Bone marrow (tissue), 2 donors: Measurements from ENCODE around the gene UFD1.

Experiments used
- DNase-seq, 2 donors: peaks; one replicate each; lab custom pipeline; 2025; lab: John Stamatoyannopoulos, UW

UFD1 gene

DNA sequence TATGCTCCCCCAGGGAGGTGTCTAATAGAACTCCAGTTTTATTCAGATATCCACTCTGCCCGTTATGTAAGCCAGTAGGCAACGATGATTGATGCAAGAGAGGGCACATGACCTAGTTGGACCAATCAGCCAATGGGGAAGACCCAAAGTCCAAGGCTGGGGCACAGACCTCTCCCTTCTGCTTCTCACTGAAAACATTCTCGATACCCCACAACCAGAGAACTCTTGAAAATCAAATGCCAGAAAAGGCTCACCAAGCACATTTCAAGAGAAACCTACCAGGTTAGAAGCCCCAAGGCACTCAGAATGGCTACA lies 54.9 kb downstream of the UFD1 start:
- no peak for DNase-seq

DNA sequence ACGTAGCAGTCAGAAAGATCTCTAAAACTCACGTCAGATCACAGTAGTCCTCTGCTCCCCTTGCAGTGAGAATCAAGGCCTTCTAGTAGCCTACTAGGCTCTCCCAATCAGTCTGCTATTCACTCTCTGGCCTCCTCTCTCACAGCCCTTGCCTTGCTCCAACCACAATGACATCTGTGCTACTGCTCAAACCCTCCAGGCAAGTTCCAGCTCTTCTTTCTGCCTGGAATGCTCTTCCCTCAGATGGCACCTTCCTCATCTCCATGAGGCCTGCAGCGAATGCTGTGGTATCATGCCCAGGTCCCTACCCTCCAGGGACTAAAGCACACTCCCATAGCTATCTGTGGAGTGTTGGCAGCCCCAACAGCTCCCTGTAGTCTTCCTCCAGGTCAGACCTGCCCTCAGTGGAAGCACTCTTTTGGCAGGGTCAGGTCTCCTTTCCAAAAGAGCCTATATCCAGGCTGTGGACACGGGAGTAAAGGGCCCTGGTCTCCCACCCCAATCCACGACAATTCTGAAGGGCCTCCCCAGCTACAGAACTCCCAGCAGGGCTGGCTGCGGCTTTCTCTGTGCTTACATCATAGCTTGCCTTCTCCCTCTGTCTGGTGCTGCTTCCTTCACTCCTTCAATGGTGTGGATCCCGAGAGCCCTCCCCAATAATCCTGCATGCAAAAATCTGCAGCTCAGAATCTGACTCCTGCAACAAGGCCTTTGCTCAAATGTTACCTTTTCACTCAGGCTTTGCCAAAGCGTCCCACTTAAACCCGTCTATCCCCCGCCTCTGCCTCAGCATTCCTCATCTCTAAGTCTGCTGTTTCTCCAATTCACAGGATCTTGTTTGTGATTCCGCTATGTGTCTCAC lies 56.3 kb downstream of the UFD1 start:
- no peak for DNase-seq

DNA sequence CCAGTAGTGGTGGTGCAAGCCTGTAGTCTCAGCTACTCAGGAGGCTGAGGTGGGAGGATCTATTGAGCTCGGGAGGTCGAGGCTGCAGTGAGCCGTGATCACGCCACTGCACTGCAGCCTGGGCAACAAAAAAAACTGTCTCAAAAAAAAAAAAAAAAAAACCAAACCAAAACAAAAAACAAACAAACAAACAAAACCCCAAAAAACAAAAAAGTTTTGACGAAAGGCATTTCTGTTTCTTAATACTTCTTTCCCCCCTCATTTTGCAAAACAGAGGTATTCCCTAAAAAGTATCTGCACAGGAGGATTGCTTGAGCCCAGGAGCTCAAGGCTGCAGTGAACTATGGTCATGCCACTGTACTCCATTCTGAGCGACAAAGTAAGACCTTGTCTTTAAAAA lies 58.7 kb downstream of the UFD1 start:
- DNase-seq, result no peak

DNA sequence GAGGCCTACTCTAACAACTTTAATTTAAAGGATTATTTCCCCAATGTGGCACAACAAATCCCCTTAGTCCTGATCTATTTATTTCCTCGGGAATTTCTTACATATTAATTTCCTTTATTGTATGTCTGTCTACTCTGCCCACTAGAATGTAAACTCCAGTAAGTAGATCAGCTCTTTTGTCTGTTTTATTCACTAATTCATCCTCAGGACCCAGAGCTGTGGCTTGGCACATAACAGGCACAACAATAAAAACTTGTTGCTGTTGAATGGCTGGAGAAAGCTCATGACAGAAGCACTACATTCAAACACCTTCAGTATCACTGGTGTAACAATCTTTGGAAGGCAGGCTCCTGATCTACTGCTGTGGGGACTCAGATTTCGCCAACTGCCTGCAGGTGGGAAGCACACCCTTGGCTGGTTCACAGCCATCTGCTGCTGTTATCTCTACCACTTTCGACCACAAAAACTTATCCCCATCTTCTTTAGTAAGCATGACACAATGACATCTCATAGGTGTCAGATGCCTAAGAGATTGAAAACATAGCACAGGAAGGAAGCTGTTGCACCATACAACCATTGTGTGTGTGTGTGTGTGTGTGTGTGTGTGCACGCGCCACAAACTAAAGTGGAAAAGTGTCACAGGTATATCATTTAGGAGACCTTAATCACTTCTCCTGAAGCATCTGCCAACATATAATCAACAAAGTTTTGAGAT lies 59.4 kb downstream of the UFD1 start:
- no peak for DNase-seq

DNA sequence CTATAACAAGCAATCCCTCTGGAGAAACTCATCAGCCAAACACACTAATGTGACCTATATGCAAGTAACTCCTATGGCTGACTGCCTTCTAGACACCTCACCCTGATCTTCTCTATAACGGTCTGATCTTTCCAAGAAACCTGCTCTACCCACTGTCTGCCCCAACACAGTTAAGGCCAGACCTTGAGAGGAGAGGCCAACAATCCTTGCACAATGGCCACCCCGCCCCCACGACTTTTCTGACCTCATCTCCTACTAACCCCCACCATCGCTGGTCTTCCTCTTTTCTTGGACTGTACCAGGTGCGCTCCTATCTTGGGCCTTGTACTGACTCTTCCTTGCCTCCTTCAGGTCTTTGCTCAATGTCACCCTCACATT lies 59.9 kb downstream of the UFD1 start:
- no peak for DNase-seq

DNA sequence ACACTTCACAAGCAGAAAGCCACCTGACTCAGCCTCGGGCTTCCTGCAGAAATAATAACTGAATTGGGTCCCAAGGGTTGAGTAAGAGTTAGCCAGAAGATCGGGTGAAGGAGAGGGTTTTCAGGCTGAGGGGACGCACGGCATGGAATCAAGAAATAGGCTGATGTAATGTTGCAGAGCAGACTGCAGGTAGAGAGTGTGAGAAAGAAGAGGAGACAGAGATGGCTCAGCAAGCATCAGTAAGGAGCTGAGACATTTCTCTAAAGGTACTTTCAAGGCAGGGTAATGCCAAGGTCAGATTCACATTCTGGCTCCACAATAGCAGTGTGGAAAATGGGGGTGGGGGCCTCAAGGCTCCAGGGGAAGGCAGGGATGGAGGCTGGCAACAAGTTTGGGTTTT lies 66.1 kb downstream of the UFD1 start:
- DNase-seq, result no peak

DNA sequence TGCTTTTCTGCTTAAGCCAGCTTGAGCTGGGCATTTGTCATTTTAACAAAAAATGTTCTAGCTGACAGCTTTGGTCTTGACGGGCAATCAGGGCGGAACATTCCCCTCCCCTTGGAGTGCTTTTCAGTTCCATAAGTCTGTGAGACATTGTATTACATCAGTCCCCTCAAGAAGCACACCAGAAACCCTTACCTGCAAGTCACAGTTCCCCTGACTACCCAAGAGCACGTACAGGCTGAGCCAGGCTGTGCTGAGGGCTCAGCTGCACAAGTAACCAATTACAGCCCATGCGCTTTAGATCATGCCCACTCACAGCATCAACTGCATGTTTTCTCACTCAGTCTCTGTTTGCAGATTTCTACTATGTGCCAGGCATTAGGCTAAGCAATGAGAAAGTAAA lies 66.5 kb downstream of the UFD1 start:
- DNase-seq, result no peak

DNA sequence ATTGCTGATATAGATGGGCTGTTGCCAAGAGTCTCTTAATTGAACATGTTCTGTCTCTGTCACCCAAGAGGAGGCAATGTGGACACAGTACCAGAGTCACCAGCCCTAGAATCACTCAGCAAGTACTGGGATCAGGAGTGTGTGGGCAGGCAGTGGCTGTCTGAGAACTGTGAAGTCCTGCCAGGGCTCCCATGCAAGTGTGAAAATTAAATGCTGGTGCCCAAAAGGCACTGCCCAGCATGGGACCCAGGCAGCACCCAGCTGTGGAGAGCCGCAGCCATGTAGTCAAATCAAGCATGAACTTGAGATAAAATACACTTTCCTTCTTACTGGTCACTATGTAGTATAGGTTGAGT lies 67.3 kb downstream of the UFD1 start:
- no peak for DNase-seq

DNA sequence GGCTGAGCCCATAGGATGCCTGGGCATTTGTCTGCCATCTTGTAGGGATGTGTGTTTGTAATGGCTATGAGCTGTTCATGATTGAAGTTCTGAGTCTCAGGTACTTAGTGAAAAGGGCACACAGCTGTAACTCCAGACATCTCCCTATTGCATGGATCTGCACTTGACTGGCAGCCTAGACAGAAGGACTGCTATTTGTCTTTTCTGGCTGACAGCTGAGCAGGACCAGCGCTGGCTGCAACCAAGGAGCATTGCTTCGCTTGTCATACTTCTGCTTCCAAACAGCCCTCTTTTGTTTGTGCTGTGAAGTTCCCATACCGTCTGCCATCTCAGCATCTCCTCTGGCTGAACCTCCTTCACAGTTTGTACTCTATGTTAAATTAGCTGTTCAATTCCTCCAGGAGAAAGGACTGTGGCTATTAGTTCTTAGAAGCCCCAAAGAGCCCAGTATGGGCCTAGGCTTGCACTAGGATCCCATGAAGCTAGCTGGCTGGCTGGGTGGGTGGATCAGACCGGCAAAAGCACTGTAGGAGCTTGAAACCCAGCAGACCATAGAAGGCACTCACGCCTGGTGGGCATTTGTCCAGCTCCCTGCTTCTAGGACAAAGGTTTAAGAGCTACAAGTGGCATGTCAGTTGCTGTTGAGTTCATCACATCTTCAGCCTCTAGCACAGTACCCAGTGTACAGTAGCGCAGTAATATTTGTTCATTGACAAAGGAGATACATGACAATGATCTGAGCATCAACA lies 67.9 kb downstream of the UFD1 start:
- DNase-seq, result no peak

DNA sequence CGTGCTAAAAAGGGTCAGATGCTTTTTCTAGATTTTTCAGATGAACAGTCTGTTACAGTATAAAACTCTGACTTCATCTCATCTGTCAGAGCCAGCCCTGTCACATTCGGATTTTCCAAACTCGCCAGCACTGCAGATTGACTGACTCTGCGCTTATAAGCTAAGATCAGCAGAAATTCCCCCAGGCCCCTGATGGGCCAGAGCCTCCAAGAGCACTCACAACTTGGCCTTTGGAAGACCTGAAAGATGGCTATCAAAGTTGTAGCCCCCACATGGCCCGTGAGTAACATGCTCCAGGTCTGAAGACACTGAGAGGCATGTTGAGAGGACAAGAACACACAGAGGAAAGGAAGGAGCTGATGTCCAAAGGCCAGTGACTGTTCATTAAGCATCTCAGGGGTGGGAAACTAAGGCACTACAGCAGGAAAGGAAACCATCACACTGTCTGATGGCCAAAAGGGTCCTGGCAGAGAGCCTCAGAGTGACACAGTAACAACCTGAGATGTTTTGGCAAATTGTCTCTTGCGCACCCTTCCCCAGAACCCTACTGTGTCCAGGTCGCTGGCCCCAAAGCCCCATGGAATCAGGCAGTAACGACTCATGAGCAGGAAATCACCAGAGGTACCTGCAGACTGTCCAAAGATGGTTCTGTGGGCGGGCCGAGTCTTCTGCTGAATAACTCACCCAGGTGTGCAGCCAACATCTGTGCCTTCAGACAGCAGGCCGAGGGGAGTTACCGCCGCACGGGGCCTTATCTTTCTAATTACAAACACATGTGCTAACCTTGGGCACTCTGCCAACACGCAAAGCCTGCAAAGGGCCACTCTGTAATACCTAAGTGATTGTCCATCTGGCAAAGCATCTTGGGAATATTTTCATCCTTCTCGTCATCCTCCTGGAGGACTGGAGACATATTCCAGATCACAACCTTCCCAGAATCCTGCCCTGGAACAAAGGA lies 71.1 kb downstream of the UFD1 start:
- DNase-seq, result no peak

DNA sequence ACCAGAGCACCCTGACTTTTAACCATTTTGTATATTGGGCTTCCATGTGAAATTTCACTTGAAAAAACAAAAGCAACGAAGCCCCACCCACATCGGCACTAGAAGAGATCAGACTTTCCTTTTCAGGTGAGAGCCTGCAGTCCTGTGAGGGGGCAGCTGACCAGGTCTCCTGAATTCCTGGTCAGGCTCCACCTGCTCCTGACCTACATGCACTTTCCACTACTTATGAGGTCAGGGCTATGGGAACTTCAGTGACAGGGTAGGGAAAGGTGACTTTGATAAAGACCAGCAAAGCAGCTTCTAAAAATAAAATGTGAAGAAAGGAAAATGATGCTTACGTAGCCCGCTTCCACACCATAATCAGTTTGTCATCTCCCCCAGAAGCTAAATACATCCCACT lies 72.1 kb downstream of the UFD1 start:
- no peak for DNase-seq

DNA sequence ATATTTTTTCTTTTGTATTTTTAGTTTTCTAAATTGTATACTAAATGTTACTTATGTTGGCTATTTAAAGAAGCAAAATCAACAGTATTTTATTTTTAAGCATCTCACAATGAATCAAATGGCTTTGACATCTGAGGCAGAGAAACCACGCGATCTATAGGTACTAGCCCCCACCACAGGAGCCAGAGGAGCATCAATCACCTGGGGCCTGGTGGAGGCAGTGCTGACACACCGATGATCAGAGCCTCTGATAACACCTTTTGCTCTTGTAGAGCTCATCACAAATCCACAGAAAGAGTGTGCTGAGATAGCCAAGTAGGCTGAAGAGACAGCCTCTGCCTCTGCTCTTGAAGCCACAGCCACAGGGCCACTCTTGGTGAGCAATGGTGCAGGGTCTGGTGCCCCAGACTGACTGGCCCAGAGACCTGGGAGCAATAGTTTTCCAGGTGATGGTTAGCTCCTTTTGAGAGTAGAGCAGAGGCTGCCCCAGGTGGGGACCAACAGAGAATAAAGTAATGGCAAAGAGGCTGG lies 72.6 kb downstream of the UFD1 start:
- no peak for DNase-seq

DNA sequence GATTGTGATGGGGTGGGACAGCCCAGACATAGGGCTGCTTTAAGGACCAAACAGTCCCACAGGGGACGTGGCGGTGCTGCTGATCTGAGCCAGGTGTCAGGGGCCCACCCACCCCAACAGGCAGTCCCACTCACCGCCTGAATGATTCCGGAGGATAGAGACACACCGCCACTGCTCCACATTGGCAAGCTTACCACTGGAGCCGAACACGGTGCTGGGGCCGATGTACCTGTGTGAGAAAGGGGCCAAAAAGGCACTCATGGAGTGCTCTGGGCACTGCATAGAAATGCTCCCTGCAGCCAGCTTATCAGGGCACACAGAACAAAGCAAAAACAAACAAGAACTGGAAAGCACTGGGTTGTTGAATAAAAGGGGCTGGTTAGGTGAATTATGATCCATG lies 73.3 kb downstream of the UFD1 start:
- DNase-seq, result no peak

DNA sequence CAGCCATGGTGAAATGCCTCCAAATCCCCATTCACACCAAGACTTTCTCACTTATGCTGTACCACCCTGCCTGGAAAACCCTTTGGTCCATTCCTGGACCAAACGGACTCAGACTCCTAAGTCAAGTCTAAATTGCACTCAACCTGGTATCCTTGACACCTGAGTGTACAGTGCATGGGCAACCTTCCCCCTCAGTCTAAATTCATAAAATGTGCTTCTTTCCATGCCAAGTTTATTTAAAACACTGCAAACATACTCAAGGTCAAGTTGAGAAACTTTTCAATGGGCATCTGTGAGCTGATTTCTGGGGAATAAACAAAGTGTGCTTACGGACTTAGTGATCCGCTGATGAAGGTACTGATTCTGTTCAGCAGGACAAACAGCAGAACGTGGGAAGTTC lies 73.9 kb downstream of the UFD1 start:
- DNase-seq, result no peak

DNA sequence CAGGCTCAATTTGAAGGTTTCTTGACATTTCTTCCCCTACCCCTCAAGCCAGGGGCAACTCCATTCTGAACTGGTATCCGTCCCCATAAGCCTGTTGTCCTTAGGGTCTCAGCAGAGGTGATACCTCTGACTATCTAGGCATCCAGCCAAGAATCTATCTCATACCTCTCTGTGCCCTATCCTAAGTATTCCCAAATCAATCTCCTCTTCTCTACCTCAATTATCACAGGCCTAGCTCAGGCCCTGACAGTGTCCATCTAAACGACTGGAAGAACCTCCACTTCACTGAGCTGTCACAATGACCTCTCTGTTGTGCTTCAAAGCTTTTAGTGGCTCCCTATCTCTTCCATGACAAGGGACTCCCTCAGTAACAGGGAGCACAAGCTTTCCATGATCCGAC lies 74.3 kb downstream of the UFD1 start:
- no peak for DNase-seq

DNA sequence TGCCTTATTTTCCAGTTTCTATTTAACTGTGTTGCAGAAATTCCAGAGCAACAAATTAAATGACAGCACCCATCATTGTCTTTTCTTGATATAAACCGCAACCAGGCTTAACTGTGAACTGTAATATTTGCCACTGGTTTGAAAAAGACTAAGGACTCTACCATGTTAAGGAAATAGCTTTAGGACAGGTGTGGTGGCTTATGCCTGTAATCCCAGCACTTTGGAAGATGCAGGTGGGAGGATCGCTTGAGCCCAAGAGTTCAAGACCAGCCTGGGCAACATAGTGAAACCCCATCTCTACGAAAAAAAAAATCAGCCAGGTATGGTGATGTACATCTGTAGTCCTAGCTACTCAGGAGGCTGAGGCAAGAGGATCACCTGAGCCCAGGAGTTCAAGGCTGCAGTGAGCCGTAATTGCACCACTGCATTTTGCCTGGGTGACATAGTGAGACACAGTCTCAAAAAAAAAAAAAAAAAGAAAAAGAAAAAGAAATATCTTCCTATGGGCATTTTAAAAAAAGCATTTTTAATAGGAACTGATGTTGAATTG lies 76.3 kb downstream of the UFD1 start:
- no peak for DNase-seq

DNA sequence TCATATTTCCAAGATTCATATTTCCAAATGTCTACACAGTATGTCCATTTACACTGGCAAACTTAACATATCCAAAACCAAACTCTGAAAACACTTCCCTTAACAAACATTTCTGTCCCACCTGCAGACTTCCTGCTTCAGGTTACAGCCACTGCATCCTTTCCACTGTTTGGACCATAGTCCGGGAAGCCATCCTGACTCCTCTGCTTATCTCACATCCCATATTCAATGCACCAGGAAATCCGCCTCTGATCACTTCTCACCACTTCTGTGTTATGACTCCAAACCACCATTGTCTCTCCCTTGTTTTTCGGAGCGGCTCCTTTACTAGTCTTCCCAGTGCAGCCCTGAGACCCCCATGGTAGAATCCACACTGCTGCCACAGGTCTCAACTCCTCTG lies 77.5 kb downstream of the UFD1 start:
- no peak for DNase-seq

DNA sequence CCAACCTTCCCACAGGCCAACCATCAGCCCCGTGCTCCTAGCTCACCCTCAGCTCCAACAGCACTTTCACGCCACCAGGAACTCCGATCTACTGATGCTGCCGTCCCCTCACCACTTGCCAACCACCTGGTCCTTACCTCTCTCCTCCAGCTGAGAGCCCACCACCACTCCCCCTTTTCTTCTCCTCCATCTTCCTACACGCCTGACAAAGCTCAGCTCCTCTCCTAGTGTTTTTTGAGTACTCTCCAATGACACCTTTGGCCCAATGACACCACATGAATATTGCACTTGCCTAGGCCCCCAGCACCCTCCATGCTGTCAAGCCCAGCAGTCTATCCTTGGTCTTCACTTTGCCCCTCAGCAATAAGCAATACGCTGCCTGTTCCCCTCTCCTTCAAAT lies 78.1 kb downstream of the UFD1 start:
- no peak for DNase-seq
